Measurements from ENCODE around the gene RYR1.

DNA sequence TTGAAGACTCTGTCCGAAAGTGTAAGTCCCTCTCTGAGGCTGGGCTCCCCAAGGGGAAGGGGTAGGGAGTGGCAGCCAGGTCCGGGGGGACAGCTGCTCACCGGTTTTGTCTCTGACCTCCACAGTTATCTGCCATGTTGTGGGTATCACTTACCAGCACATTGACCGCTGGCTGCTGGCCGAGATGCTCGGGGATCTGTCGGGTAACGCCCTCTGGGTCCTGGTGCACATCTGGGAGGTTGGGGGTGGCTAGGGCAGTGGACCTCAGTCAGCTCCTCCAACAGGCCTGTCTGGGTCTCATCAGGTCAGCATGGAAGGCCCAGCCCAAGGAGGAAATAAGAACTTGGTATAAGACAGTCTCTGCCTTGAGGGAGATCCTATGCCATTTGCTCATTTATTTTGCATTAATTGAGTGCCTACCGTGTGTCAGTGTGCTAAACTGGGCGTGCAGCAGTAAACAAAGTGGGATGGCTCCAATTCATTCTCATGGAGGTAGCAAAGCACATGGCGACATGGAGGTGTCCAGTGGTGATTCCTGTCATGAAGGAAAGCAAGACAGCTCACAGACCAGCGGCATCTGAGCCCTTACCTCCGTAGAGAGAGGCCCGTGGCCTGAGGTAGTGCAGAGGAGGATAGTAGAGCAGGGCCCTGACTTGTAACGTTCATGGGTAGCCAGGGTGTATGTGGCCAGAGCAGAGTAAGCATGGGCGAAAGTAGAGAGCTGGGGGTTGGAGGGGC is 199.2 kb downstream of the RYR1 start:
- TF ChIP-seq, protein P1, sequence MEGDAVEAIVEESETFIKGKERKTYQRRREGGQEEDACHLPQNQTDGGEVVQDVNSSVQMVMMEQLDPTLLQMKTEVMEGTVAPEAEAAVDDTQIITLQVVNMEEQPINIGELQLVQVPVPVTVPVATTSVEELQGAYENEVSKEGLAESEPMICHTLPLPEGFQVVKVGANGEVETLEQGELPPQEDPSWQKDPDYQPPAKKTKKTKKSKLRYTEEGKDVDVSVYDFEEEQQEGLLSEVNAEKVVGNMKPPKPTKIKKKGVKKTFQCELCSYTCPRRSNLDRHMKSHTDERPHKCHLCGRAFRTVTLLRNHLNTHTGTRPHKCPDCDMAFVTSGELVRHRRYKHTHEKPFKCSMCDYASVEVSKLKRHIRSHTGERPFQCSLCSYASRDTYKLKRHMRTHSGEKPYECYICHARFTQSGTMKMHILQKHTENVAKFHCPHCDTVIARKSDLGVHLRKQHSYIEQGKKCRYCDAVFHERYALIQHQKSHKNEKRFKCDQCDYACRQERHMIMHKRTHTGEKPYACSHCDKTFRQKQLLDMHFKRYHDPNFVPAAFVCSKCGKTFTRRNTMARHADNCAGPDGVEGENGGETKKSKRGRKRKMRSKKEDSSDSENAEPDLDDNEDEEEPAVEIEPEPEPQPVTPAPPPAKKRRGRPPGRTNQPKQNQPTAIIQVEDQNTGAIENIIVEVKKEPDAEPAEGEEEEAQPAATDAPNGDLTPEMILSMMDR (IDR thresholded peaks at IDR 0.05; ENCODE audit: low read depth, low read length, poor library complexity, severe bottlenecking) = no peak
- no peak for TF ChIP-seq EZH2phosphoT487 (IDR thresholded peaks at IDR 0.05; ENCODE audit: borderline replicate concordance, low read length)
